ENCODE results near the gene SHPK.
"Not testable (repeated sequence)": the region's sequence is repeated elsewhere in the genome, so short reads cannot be mapped to it uniquely, and the experiment has no call there.

Gene SHPK

DNA sequence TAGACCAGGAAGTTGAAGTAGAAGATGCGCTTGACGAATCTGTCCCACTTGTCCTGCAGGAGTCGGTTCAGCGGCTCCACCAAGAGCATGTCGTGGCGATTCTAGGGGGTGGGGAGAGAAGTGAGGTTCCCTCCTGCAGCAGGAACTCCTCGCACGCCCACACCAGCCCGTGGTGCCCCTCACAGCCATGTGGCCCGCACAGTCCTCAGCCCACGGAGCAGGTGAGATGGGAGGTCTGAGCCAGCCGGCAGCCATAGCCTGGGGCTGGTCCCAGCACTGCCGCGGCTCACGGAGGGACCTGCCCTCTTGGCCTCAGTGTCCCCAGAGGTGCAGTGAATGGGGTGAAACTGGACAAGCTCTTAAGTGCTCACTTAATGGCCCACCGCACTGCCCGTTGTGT lies 50.2 kb downstream of the SHPK start:
- DNase-seq = no peak

DNA sequence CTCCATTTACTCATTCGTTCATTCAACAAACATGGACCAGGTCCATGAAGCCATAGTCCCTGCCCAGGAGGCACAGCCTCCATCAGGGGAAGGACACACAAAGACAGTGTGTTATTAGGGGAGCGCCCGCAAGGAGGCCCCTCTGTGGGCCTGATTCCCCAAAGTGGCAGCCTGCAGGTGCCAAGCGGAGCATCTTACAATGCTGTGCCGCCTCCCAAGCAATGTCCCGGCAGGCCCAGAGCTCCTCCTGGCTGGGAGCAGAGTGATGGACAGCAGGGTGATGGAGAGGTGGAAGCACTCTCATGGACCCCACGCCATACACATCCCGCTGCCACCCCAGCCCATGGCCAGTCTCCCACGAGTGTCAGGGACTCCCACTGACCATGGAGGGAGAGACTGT lies 52.6 kb downstream of the SHPK start:
- DNase-seq = no peak

DNA sequence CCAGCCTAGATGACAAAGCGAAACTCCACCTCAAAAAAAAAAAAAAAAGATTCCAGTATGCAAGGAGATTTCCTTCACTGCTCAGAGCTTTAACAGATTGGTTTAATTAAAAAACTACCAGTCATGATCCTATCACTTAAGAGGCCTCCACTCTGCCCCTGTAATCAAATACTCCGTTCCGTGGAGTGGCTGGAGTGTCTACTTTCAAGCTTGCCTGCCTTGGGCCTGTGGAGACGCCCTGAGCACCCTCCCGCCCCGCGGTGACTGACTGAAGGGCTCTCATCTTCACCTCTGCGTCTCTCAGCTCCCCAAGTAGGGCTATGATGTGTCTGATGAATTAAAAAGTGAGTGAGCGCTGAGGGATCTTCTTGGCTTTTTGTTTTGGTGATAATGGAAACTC lies 53.1 kb downstream of the SHPK start:
- no peak for DNase-seq

DNA sequence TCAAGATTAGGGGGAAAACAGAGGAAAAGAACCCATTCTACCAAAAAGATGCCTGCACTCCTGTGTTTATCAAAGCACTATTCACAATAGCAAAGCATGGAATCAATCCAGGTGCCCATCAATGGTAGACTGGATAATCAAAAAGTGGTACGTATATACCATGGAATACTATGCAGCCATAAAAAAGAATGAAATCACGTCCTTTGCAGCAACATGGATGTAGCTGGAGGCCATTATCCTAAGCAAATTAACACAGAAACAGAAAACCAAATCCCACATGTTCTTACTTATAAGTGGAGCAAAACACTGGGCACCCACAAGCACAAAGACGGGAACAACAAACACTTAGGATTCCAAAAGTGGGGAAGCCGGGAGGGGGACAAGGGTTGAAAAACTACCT lies 57.4 kb downstream of the SHPK start:
- DNase-seq = not testable (repeated sequence)

DNA sequence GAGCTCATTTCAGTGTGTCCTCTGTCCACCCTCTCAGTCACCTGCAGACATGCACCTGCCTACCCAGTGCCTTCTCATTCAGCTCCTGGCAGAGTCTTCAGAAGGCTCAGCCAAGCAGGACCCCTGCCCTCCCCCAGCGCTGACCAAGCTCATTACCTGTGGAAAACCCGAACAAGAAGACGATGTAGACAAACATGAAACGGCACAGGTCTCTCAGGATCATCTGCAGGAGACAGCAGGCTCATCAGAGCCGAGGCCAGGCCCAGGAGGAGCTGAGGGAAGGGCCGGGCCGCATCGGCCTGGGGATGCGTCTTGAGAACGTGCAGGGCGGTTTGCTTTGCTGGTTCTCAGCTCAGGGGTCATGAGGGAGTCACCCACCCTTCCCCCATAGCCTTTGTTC lies 59.1 kb downstream of the SHPK start:
- DNase-seq = no peak

DNA sequence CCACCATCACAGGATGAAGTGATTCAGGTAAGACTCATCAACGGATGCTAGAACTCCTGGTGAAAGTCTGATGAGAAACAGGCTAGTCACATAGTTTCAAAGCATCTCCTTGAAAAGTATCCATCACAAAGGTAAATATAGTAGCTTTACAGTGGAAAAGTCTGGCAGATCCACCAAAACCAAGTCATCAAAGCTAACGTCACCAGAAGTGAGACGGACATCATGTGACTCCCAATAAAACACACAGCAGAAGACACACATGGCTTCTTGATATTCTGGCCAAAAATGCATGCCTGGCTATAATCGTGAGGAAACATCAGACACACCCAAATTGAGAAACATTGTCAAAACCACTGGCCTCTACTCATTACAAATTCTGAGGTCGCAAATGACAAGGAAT lies 60.5 kb downstream of the SHPK start:
- no peak for DNase-seq

DNA sequence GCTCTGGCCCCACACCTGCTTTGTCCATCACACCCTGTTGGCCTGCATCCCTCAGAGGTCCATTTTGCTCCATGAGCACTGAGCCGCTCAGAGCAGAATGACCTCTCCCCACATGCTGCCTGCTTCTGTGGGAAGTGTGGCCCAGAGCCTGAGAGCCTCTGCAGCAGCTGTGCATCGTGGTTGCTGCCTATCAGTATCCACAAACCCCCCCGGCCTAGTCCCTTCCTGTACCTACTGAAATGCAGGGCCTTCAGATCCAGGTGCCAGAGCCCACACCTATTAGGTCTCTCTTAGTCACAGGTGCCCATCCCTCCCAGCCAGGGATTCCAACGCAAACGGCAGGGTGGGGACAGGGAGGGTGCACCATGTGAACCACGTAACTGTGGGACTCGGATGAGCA lies 61.8 kb downstream of the SHPK start:
- no peak for DNase-seq

DNA sequence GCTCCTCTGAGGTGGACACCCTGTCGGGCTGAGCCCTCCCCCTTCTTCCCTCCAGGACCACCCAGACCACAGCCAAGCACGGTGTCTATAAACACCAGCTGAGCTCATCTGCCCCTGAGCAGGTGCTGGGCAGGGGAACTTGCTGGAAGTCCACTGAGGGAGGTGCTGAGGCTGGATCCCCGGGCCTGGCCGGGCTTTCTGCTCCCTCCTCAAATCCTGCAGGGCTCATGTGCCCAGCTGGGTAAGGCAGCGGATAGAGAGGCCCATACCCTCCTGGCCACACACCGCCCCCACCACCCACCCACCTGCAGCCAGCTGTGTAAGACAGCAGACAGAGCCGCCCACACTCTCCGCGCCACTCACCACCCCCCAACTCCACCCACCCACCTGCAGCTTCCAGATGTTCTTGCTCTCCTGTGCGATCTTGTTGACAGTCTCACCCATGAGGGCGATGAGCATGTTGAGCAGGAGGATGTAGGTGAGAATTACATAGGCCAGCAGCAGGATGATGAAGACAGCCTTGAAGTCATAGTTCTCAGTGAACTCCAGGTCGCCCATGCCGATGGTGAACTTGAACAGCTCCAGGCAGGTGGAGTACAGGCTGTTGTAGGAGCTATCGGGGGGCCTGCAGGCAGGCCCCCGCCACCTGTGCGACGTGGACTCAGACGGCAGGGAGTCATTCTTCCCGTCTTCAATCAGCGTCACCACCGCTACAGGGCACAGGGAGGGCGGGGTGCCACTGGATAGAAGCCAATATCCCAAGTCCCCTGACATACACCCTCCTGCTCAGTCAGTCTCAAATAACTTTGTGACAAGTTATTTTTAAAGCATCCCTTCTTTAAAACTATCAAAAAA lies 62.6 kb downstream of the SHPK start:
- no peak for DNase-seq

DNA sequence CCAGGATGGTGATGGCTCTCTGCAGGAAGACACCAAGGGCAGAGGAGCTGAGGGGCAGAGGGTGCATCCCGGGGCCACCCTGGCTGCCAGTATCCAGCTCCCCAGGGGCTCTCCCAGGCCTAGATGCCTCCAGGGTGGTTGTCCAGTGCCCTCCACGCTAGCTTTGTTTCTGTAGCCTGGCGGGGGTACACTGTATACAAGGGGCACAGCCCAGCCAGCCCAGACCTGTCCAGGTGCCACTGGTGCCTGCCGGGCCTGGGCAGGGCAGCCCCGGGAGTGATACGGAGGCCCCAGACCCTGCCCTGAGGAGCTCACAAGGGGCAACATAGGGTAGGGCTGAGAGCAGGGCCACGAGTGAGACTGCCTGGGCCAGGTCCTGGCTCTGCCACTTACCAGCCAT lies 63.8 kb downstream of the SHPK start:
- DNase-seq = no peak

DNA sequence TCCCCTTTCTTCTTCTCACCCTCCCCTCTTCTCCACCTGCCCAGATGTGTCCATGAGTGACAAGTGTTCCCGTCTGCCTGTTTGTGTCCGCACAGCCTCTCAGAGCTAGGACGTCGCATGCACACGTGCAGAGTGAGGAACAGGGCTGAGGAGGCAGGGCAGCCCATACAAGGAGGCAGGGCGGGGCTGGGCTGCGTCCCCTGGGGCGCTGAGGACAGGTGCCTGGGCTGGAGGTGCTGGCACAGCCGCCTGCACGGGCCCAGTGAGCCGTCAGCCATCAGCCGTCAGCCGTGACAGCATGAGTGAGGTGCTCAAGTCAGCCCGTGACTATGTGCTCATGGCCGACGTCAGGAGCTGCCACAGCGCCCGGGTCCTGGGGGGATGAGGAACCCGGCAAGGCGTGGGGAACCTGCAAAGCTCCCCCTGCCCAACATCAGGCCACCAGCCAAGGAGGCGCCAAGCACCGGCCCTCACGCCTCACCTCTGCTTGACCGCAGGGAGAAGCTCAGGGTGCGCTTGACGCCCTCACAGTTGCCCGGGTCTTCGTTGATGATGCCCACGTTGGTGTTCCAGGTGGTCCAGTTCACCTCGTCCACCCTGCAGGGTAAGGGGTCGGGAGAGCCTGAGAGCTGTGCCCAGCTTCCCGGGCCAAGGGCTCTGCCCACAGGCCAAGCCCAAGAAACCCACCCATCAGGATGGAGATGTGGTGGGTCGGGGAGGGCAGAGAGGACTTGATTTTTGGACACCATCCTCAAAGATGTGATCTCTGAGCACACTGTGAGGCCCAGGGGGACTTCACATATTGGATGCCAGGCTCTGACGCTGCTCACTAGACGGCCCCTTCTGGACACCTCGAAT lies 64.8 kb downstream of the SHPK start:
- no peak for DNase-seq

DNA sequence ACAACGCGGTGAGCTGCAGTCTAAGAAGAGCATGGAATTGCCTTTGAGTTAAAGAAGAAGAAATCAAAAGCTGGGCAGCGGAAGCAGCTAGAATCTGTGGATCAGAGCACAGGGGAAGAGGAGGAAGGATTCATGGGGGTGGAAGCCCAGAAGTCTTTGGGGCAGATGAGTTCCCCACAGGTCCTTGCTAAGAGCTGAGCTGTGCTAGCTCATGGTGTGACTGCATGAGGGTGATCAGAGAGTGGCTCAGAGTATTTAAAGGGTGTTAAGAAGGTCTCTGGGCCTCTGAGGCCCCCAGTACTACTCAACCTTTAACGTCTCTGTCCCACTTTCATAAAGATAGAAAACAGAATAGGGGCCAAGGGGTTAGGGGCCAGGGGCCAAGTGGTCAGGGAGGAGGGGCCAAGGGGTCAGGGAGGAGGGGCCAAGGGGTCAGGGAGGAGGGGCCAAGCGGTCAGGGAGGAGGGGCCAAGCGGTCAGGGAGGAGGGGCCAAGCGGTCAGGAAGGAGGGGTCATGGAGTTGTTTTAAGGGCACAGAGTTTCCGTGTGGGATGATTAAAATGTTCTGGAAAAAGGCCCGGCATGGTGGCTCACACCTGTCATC lies 66.4 kb downstream of the SHPK start:
- DNase-seq = no peak

DNA sequence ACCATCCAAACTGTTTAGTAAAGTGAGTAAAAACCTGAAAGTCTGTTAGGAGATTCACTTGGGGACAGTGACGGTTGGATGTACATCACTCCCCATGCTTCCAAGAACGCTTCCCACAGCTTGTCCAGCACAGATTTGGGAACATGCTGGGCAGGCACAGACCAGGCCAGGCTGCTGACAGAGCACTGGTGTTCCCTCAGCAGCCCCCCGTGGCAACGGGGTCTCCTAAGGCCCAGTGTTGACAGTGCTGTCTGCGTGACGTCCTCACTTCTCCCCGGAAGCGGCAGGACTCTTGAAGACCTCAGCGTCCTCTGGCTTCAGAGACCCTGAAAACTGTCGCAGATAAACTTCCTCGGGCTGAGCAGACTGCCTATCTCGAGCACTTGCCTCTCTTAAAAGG lies 69.5 kb downstream of the SHPK start:
- no peak for DNase-seq

DNA sequence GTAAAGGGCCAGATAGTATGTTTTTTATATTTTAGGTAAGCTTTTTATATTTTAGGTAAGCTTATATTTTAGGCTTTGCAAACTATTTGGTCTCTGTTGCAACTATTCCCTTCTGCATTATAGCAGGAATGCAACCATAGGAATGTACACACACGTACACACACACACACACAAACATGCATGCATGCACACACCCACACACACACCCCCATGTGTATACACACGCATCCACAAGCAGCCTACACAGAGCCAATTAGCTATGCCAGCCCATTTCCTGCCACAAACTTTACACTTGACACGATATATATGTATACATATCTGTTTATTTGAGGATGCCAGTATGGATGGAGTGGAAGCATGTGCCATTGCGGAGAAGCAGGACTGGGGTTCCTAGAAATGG lies 70.9 kb downstream of the SHPK start:
- DNase-seq = no peak

DNA sequence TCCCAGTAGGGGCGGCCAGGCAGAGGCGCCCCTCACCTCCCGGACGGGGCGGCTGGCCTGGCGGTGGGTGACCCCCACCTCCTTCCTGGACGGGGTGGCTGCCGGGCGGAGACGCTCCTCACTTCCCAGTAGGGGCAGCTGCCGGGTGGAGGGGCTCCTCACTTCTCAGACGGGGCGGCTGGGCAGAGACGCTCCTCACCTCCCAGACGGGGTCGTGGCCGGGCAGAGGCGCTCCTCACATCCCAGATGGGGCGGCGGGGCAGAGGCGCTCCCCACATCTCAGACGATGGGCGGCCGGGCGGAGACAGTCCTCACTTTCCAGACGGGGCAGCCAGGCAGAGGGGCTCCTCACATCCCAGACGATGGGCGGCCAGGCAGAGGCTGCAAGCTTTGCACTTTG lies 71.8 kb downstream of the SHPK start:
- DNase-seq = not testable (repeated sequence)

DNA sequence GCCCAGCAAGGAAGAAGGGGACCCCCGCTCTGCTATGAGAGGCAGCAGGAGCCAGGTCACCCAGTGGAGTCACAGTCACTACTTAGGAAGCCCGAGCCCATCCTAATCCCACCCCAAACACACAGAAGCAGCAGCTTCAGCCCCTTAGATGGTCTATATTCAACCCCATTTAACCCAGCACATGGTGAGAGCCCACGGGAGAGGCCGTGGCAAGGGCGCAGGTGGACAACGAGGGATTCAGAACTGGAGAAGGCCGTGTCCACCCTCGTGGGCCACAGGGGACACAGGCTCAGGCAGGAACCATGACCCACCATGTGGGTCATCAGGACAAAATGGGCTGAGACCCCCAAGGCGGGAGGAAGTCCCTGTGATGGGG lies 76.8 kb downstream of the SHPK start:
- DNase-seq = no peak

DNA sequence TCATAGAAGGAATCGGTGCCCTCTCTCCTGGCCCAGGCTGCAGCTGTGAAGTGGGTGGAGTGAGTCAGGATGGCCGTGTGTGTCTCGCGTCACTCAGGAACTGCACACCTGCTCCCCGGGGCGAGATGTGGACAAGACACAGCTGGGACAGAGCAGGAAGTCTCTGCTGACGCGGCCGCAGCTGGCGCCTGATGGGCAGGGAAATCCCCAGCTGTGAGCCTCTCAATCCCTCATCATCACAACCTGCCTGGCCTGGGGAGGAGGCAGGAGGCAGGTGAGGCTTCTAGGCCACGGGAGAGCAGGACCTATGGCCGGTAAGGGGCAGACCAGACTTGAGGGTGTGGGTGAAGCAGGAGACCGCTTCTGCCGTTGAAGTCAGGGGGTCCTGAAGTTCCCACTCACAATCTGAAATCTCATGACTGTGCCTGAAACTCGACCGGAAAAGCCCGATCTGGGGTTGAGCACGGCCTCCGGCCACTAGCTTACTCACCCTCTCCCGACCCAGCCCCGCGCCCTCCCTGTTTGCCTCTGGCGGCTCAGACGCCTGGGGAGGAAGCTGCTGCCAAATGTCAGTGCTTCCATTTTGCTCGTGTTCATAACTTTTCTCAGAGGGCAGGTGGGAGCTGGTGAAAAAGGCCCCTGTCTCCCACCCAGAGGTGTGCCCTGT lies 77.3 kb downstream of the SHPK start:
- peak; percentile 18 to 69 (median 38) for DNase-seq
